Fibroblast of peridontal ligament (primary cell): ENCODE measurements around the gene SNX5.

Experiments
- DNase-seq: peaks from one replicate; pipeline ENCODE4 v3.0.0-alpha.2; 2010; ENCODE audit errors: extremely low read depth

Gene SNX5

DNA sequence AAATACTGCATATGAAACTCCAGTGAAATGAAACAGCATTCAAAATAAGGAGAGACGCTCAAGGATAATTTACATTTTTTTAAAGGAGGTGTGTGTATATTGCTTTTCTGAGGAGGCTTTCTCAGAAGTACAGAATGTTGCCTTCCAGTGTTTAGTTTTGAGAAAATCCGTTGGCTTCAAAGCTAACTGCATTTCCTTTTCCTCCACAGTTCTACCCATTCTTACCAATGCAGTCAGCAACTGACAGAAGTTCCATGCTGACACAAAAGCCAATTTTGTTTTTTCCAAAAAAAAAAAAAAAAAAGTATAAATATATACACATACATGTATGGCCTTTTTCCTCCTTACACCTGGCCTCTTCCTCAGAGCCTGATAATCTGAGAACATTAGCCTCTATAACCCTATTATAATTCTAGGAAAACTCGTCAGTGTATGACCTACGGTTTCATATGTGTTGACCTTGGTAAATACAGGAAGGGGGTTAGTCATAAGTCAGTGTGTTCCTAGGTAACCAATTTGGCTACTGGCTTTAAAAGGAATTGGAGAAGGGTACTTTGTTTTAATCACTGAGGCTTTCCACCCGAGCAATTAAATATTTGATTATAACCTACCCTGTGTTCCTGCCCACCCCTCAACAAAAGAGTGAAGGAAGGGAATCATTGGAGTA lies 24.4 kb upstream of the SNX5 start:
- DNase-seq, result no peak

DNA sequence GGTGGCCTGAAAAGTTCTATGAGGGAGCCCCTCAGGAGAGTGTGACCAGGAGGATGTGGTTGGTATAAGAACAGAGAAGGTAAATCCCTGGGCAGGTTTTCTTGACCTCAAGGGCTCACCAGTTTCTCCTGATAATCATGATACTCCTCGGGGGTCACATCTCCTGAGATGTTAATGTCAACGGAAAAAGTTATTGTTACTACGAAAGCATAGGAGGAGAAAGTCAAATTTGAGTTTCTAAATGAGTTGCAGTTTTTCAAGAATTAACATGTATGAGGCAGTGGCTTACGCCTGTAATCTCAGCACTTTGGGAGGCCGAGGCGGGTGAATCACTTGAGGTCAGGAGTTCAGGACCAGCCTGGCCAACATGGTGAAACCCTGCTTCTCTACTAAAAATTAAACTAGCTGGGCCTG lies 23.6 kb upstream of the SNX5 start:
- no peak for DNase-seq

DNA sequence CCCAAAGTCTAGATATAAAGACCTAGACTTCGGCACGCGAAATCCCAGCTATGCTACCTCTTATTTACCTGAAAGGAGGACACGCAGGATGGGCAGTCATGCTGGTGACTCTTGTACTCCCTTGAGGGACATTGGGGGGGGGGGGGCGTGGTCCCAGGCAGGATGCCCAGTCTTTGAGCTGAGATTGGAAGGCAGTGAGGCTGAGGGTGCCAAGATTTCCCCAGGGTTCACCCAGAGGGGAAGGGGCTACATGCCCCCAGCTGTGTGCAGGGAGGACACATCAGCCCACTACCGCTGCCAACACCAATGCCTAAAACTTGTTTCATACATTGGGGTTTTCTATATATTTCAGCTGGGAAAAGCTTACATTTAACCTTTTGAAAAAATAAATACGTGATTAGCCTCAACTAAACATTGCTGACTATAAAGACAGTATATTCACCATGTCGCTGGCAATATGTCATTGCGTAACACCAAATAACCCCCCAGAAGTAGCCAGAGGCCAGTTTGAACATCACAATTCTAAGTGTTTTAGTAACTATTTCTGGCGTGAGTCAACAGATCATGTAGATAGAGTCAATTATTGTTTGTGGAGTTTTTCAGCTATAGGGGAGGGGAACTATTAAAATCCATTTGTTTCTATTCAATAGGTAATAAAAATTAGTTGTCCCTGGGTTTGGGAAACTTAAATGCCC lies 21.8 kb upstream of the SNX5 start:
- DNase-seq, result no peak

DNA sequence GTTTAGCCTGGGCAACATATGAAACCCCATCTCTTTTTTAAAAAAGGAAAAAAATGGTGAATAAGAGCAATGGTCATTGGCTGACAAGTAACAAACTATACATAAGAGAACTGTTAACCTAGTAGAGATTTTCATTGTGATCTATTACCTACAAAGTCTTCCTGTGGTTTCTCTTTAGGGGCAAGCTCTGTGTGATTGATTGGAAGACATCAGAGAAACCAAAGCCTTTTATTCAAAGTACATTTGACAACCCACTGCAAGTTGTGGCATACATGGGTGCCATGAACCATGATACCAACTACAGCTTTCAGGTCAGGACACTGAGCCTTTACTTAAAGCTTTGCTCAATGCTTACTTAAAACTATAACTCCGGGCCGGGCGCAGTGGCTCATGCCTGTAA lies 19.4 kb upstream of the SNX5 start:
- no peak for DNase-seq

DNA sequence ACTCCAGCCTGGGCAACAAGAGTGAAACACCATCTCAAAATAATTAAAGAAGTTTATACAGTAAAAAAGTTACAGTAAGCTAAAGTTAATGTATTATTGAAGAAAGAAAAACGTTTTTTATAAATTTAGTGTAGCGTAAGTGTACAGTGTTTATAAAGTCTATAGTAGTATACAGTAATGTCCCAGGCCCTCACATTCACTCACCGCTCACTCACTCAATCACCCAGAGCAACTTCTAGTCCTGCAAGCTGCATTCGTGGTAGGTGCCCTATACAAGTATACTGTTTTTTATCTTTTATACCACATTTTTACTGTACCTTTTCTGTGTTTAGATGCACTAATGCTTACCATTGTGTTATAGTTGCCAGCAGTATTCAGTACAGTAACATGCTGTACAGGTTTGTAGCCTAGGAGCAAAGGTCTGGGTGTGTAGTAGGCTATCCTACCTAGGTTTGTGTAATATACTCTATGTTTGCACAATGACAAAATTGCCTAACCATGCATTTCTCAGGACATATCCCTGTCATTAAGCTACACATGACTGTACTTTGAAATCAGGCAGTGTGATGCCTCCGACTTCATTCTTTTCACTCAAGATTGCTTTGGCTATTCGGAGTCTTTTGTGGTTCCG lies 16.9 kb upstream of the SNX5 start:
- DNase-seq, result no peak

DNA sequence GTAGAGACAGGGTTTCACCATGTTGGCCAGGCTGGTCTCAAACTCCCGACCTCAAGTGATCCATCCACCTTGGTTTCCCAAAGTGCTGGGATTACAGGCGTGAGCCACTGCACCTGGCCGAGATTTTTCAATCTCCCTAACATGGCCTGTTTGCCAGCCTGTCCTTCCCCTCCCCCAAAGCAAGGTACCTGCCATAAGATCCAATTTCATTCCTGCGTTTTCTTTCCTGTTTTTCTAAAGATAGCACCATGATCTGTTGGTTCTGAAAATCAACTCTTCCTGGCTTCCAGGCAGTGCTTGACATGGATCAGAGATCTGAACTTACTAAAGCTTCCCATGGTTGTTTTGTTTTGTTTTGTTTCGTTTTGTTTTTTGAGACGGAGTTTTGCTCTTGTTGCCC lies 7.7 kb upstream of the SNX5 start:
- DNase-seq, result no peak

DNA sequence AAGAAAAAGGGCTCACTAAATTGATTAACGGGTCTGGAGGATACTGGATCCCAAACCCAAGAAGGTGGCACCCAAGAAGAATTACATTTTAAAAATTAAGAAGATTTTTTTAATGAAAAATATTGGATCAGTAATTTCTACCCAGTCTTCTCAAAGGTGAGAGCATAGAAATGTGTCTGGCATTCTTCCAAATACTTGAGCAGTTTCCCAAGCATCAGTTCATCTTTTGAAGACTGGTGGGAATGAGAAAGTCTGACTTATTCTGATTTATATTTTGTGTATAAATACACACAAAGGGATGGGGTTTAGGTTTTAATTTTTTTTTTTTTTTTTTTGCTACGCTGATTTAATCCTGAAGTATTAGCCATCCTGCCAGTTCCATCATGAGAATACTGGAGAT lies 3.5 kb upstream of the SNX5 start:
- peak; percentile 11 for DNase-seq

DNA sequence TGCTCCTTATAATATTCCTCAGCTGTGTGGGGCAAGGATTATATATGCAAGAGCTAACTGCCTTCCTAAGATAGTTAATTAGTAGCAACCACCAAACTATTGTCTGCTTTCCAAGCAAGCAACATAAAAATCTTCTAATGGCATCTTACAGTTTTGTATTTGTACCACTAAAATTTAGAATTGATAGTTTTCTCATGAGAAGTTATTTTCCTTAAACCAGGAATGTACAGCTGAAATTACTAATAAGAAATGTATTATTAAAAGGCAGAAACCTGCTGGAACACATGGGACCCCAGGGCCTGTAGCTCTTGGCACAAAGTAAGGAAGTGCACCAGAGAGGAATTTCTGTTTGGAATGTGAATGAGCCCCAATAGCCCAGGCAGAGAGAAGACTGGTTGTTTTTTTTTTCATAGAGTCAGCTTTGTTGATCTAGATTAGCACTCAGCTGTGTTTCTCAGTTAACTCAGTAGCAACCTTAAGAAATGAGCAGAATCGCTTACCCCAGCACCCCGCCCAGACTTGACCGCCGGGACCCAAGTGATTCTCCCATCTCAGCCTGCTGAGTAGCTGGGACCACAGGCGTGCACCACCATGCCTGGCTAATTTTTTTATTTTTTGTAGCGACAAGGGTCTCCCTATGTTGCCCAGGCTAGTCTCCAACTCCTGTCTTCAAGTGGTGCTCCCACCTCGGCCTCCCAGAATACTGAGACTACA lies 2.9 kb upstream of the SNX5 start:
- DNase-seq, result peak; percentile 39

DNA sequence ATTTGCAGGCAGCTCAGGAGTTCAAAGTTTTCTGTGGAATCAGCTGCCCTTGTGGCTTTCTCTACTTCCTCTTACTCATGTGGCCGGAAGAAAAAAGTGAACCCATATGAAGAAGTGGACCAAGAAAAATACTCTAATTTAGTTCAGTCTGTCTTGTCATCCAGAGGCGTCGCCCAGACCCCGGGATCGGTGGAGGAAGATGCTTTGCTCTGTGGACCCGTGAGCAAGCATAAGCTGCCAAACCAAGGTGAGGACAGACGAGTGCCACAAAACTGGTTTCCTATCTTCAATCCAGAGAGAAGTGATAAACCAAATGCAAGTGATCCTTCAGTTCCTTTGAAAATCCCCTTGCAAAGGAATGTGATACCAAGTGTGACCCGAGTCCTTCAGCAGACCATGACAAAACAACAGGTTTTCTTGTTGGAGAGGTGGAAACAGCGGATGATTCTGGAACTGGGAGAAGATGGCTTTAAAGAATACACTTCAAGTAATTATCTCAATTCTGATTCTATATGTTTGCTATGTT lies 1.4 kb upstream of the SNX5 start:
- peak; percentile 14 for DNase-seq

DNA sequence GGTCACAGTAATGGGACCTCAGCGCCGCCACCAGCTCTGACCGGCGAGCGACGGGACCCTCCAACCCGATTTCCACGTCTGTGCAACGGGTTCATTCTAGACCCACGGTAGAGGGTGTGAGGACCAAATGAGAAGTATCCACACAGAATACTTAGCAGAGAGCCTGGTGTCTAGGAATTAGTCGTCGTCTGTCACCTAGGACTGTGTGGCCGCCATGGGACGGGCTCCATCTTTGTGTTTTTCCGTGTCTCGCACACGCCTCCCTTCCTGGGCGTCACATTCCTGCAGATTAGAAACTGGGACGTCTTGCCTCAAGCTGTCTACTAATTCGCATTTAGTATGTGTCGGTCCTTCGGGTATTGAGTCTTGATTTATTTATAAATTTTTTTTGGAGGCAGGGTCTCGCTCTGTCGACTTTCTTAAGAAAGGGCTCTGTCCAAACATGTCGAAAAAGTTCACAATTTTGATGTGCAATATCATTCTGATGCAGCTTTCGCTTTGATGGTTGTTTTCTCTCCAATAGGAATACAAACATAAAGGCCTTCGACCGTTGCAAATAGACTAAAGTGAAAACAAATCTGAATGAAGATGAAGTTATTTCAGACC lies 787 bp upstream of the SNX5 start:
- DNase-seq, result peak; percentile 47

DNA sequence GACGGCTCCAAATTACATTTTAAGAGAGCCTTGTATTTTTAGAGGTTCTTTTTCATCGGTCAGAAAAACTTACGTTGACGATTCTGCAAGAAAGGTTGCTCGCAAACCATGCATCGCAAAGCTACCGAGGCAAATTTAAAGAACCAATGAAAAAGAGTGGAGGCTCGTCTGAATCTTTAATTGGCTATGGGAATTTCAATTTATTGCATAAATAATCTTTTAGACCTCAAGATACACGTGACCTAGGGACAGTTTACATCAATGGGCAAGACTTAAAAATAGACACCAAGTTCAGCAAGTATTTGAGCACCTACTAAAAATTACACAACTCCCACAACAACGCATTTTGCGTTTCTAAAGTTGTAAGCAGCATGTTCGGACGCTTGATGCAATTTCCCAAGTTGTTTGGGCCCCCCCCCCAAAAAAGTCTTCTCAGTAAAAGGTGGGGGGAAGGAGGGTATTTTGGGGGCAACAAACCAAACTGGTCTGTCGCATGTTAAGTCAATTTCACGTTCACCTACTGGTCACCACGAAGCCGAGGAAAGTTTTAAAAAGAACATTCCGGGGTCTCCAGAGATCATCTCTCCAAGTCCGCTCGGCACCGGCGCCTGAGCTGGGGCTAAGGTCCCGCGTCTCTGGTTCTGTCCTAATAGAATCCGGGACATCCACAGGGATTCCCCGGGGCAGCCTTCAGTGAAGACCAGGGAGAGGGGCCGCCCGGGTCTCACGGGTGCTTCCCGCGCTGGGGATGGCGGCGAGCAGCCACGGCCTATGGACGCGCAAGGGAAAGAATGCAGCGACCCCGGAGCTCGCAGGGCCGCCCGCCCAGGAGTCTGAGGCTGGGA lies 851 bp downstream of the SNX5 start:
- DNase-seq, result peak; percentile 69

DNA sequence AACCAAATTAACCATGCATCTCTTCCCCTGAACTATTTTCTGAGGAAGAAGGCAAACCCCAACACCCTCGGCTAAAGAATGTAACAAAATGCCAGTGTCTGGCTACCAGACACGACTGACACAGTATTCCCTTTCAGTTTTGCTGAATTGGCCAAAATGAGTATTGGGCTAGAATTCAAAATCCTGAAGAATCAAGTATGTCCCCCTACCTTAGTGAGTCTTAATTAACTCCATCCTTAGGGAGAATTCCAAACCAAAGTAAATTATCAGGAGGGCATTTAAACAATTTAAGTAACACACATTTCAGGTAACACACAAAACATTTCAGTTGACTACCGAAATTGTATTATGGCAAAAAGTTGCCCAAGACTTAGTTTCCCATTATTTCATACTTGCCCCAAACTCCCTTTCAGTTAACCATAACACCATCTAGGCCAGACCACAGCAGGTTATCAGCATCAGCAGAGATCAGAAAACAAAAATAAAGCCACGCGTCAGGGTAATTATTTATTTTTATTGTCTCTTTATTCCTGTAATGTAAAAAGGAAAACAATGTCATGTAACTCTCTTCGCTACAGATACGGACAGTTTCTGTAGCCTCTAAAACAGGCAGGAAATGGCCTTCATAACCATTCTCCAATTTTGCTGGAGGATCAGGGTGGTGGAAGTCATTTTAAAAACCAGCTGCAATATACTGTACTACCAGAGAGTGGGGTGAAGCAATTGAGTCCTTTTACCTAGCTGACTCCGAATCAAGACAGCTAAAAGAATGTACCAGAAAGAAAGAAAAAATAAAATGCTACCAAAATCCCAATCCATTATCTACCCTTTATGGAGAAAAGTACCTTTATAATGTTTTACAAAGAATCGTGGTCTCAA lies 1.9 kb downstream of the SNX5 start:
- peak; percentile 62 for DNase-seq

DNA sequence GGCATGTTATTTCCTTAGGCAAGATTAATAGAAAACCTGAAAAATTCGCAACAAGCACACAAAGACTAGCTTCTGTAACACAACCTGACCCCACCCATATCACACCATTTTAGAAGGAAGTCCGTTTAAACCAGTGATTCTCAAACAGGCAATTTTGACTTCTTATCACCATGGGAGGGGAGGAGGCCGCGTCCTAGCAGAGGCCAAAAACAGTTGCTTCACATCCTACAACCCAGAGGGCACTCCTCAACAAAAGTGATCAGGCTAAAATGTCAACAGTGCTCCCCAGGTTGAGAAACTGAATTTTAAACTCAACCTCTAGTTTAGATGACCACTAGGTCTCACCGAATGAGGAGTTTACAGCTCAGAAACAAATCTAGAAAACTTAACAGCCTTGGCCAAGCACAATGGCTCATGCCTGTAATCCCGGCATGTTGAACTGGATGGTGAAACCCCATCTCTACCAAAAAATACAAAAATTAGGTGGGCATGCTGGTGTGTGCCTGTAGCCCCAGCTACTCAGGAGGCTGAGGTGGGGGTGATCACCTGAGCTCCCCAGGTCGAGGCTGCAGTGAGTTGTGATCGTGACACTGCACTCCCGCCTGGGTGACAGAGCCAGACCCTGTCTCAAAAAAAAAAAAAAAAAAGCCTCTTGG lies 3.4 kb downstream of the SNX5 start:
- no peak for DNase-seq

DNA sequence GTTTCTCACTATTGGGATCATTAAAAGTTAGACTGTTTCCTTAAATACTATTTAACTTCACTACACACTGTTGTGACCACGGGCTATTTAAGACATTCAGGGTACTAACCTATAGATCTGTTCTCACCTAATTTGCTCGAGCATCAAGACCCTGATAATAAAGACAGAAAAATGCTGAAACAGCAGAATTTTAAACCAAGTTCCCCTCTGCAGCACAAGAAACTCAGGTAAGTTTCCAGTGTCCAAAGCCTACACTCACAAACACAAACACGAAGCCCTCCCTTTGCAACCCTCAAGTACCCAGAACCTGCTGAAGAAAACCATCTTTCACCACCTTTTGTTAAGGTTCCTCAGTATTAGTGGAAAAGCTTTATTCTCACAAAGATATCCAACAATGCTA lies 4.0 kb downstream of the SNX5 start:
- no peak for DNase-seq

DNA sequence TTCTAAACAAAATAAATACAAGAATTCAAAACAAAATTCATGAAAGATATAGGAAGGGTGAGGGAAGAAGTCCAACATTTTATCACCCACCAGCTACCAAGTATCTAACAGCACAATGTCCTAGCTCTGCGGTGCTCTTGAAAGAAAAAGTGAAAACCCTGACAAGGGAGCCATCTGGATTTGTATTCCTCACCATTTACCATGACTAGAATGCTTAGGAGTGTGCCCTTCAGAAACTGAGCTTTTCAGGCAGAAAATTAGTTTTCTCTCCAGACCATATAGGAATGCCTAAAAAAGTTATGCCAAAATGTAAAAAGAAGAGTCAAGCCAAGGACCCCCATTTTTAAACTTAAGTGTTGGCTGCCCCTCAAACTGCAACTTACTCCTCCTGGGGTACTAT lies 4.5 kb downstream of the SNX5 start:
- no peak for DNase-seq

DNA sequence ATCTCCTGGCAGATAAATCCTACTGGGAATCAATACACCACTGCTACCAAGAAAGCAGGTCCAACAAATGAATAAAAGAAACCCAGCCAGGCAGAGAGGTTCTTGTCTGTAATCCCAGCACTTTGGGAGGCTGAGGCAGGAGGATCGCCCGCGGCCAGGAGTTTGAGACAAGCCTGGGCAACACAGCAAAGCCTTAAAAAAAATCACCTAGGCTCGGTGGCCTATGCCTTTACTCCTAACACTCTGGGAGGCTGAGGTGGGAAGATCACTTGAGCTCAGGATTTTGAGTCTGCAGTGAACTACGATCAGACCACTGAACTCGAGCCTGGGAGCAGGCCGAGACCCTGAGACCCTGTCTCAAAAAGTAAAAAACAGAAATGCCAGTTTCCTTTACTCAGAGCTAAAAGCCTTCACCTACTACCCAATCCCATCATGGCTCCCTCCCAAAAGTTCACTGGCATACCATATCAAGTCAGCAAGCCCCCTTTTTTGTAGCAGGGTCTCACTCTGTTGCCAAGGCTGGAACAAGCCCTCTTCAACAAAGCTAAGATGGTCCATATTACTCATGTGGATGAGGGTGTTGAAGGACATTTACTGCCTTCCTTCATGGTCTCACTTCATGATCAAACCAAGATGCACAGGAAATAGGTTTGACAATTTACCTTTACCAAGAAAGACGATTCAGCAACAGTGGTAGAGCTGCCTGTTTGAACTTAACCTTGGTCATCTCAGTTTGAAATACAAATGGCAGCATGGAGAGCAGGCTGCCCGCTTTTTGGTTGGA lies 5.3 kb downstream of the SNX5 start:
- DNase-seq, result no peak

DNA sequence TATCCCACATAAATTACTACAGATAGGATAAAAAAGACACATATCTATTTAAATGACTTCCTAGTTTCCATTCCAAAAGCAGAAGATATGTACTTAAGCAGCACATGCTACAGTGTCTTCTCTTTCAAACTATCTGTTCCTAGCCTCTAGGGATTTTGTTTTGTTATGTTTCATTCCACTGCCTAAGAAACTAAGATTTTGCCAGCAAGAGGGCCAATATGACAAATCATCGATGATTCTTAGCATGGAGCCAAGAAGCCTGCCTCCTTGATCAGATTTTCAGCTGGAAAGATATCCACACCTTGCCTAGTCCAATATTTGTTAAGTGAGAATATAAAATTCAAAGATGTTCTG lies 7.0 kb downstream of the SNX5 start:
- peak; percentile 43 for DNase-seq

DNA sequence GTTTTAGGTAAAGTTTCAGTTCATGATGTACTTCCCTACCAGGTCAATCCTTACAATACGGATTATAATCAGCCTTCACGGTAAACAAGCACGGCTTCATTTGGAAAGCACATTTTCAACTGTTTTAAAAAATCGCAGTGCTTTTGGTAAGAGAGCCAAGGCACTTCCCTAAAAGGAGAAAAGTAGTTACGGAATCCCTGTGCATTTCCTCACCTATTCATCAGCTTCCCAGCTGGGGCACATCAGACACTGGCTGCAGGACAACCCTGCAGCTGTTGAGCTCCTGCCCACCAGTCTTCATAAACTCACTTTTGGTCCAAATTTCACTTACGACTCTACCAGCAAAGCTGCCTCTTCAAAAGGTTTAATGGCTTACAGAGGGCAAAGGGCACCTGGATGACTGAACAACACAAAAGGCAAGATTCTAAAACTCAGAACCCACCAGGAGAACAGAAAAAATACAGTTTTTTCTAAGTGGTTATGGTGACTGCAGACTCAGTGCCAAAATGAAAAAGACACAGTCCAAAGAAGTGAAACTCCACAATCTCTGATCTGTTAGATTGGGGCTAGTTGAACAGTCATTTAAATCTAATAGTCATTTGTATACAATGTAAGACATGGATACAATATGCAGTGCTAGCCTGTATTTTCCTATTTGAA lies 7.5 kb downstream of the SNX5 start:
- DNase-seq, result peak; percentile 68
